Mesodermal cell (in vitro differentiated cells): ENCODE measurements around the gene MEIS1.

ENCODE experiments used
- H3K27ac ChIP-seq: 2 replicates; pipeline ENCODE4 v1.7.0; 2013; ENCODE audit warnings: mild to moderate bottlenecking, low read depth, low read length, moderate library complexity; ENCODE audit not compliant: severe bottlenecking
- H3K36me3 ChIP-seq: 2 replicates; pipeline ENCODE4 v1.7.1; 2013; ENCODE audit warnings: mild to moderate bottlenecking, low read length, moderate library complexity; ENCODE audit not compliant: control insufficient read depth, insufficient read depth
- H3K4me1 ChIP-seq: one replicate; pipeline ENCODE4 v1.7.1; 2013; ENCODE audit warnings: mild to moderate bottlenecking, low read length; ENCODE audit not compliant: insufficient read depth, control insufficient read depth, poor library complexity, severe bottlenecking
- H3K4me3 ChIP-seq: 2 replicates; pipeline ENCODE4 v1.7.0; 2013; ENCODE audit warnings: low read length, control low read depth, mild to moderate bottlenecking; ENCODE audit not compliant: insufficient read depth, poor library complexity, severe bottlenecking; ENCODE audit errors: extremely low read depth
- H3K9me3 ChIP-seq: 2 replicates; pipeline ENCODE4 v1.7.1; 2013; ENCODE audit warnings: mild to moderate bottlenecking, low read length, moderate library complexity; ENCODE audit not compliant: control insufficient read depth
- WGBS, 2 experiments: methylation state at CpG; one replicate each; pipeline ENCODE4 v1.1.5; 2013; ENCODE audit warnings: missing lambda C conversion rate in 2 of 2; ENCODE audit not compliant: insufficient coverage in 2 of 2; 5-methylcytosine and 5-hydroxymethylcytosine counted together

MEIS1 gene

DNA sequence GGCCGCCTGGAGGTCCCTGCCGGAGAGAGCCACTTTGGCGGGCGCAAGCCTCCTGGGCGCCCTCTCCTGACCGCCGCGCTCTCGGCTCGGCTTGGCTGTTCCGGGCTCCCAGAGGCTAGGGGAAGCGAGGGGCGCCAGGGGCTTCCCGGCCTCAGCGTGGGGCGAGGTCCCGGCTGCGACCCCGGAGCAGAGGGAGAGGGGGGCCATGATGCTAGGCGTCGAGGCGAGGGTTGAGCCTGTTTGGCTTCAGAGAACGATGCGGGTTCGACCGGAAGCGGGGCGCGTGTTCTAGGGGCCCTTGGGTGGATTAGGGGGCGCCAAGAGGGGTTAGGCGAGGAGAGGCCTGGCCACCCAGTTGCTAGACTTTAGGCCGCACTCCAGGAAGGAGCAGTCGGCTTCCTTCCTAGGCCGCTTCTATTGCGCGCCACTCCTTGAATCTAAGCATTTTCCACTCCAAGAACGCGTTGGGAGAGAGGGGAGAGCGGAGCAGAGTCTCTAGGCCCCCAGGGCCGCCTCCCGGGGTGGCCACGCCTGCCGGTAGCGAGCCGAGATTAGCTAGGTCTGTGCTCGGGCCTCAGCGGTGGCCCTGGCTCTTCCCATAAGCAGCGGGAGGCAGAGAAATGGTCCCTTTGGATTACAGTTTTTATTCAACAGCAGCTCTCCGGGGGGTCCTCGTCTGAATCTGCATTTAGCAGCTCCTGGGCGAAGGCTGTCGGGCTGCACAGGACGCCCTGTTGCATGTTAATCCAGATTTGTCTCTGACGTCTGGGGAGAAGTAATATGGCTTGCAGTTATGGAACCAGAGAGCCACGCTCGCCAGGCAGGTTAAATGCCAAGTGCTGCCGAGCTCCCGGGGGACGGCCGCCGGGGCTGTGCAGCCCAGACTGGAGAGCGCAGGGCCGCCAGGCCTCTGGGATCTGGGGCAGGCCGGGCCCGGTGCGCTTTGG is 11.3 kb downstream of the MEIS1 start:
- no peaks in the 10 kb centered on the region for H3K4me1 ChIP-seq
- peaks cover 5% of the 10 kb centered on the region for H3K36me3 ChIP-seq
- peak overlapping the region; percentile 21 for H3K4me3 ChIP-seq
- WGBS, 2 experiments, result 9 to 10% methylated on average over 53 to 61 of the region's 66 CpGs
- peak overlapping the region; percentile 71 for H3K27ac ChIP-seq
- H3K9me3 ChIP-seq, result no peaks in the 10 kb centered on the region

- WGBS, 2 experiments, result 58 to 60% methylated on average over 6 to 7 of the region's 8 CpGs
- Histone ChIP-seq H3K4me3 (peak overlapping the region; percentile 21), H3K9me3 (no peaks in the 10 kb centered on the region), H3K36me3 (no peaks in the 10 kb centered on the region), H3K27ac (peak overlapping the region; percentile 71), H3K4me1 (no peaks in the 10 kb centered on the region)
These were observed 12.0 kb downstream of the MEIS1 start for GRCh38 chr2:66446941-66447340.

DNA sequence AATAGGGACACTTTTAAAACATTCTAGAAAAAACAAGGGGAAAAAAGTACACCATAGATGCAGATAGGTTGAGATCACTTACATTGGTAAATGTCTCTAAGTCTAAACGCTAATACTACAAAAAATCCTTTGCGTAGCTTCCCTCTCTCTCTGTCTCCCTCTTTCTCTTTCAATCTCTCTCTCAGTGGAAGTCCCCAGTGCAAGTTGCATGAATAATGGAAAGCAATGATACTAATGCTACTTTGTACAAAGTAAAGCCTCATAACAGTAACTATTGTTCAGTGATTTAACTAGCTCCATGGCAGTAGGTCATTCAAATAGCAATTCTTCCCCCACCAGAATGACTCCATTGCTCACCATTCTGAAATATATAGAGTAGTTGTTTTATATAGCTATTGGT is 12.8 kb downstream of the MEIS1 start:
- no peaks in the 10 kb centered on the region for H3K36me3 ChIP-seq

GRCh38 chr2:66448136-66448991 is 13.4 kb downstream of the MEIS1 start:
- whole genome bisulfite sequencing, 2 experiments, result no CpG with 5 or more reads among the region's 3 CpGs
- no peak overlapping the region for H3K27ac ChIP-seq
- H3K9me3 ChIP-seq, result no peaks in the 10 kb centered on the region
- no peaks in the 10 kb centered on the region for H3K36me3 ChIP-seq
- no peak overlapping the region for H3K4me3 ChIP-seq
- no peaks in the 10 kb centered on the region for H3K4me1 ChIP-seq

More for the DNA sequence above, 12.8 kb downstream of the MEIS1 start:
- no peaks in the 10 kb centered on the region for H3K9me3 ChIP-seq
- WGBS, 2 experiments, result no CpG with 5 or more reads among the region's 2 CpGs
- H3K4me3 ChIP-seq, result no peak overlapping the region
- no peak overlapping the region for H3K27ac ChIP-seq
- H3K4me1 ChIP-seq, result no peaks in the 10 kb centered on the region

- no peaks in the 10 kb centered on the region for H3K4me1 ChIP-seq
These were observed 17.3 kb downstream of the MEIS1 start for GRCh38 chr2:66452214-66452613.

GRCh38 chr2:66452917-66453316 is 18.0 kb downstream of the MEIS1 start:
- no peaks in the 10 kb centered on the region for H3K9me3 ChIP-seq
- H3K36me3 ChIP-seq, result peaks cover 3% of the 10 kb centered on the region
- no peak overlapping the region for H3K27ac ChIP-seq
- H3K4me3 ChIP-seq, result no peak overlapping the region
- H3K4me1 ChIP-seq, result no peaks in the 10 kb centered on the region
- no CpG with 5 or more reads among the region's 2 CpGs for WGBS, 2 experiments

More at GRCh38 chr2:66452214-66452613, 17.3 kb downstream of the MEIS1 start:
- H3K27ac ChIP-seq, result no peak overlapping the region
- H3K9me3 ChIP-seq, result no peaks in the 10 kb centered on the region
- no peak overlapping the region for H3K4me3 ChIP-seq
- peaks cover 3% of the 10 kb centered on the region for H3K36me3 ChIP-seq

- no peak overlapping the region for H3K4me3 ChIP-seq
- no CpG with 5 or more reads among the region's 2 CpGs for WGBS, 2 experiments
- H3K4me1 ChIP-seq, result no peaks in the 10 kb centered on the region
- no peaks in the 10 kb centered on the region for H3K9me3 ChIP-seq
- peaks cover 12% of the 10 kb centered on the region for H3K36me3 ChIP-seq
- H3K27ac ChIP-seq, result no peak overlapping the region
These were observed 20.6 kb downstream of the MEIS1 start for GRCh38 chr2:66455490-66455889.

- Histone ChIP-seq H3K4me3 (no peak overlapping the region), H3K4me1 (peaks cover under 1% of the 10 kb centered on the region), H3K36me3 (peaks cover 12% of the 10 kb centered on the region), H3K27ac (no peak overlapping the region), H3K9me3 (no peaks in the 10 kb centered on the region)
- WGBS, 2 experiments, result 87 to 100% methylated on average over 2 to 3 of the region's 7 CpGs
These were observed 21.5 kb downstream of the MEIS1 start for GRCh38 chr2:66456183-66457041.

- WGBS, 2 experiments, result 90 to 94% methylated on average over 6 of the region's 6 CpGs
- Histone ChIP-seq H3K36me3 (peaks cover 12% of the 10 kb centered on the region), H3K27ac (no peak overlapping the region), H3K4me1 (peaks cover 12% of the 10 kb centered on the region), H3K9me3 (no peaks in the 10 kb centered on the region), H3K4me3 (no peak overlapping the region)
These were observed 22.6 kb downstream of the MEIS1 start for GRCh38 chr2:66457545-66457944.

DNA sequence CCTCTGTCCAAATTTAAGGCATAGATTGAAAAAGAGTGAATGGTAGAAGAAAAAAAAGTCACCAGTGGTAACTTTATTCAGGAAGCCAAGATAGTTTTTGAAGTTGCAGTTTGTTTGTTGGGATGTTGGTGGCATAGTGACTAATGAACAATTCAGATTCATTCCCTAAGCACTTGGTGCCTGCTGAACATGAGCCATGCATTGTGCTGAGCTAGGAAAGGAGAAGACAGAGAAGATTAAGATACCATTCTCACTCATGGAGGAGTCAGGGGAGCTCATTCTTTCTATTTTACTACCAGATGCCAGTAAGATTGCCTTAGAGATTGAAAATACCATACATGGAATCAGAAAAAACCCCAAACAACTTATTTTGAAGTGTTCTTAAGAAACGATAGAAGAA is 25.1 kb downstream of the MEIS1 start:
- H3K9me3 ChIP-seq, result no peaks in the 10 kb centered on the region
- H3K36me3 ChIP-seq, result peaks cover 12% of the 10 kb centered on the region
- no peak overlapping the region for H3K4me3 ChIP-seq
- no peak overlapping the region for H3K27ac ChIP-seq
- WGBS, 2 experiments, result no CpG with 5 or more reads among the region's 1 CpG
- H3K4me1 ChIP-seq, result peaks cover 27% of the 10 kb centered on the region
